VCaP (cell line): Measurements from ENCODE around the gene SRCIN1.

Experiments
- H3K27ac ChIP-seq: fragments of 450-650 bp; 2 replicates; pipeline ENCODE4 v1.5.1; 2017
- CTCF ChIP-seq: fragments of 450-650 bp; conservative IDR thresholded peaks from 2 replicates; pipeline ENCODE4 v1.5.1; 2017; ENCODE audit warnings: mild to moderate bottlenecking, moderate library complexity

SRCIN1 gene

GRCh38 chr17:38596651-38597050 is 9.1 kb downstream of the SRCIN1 start:
- no peak overlapping the region for H3K27ac ChIP-seq
- no peak for TF ChIP-seq CTCF

DNA sequence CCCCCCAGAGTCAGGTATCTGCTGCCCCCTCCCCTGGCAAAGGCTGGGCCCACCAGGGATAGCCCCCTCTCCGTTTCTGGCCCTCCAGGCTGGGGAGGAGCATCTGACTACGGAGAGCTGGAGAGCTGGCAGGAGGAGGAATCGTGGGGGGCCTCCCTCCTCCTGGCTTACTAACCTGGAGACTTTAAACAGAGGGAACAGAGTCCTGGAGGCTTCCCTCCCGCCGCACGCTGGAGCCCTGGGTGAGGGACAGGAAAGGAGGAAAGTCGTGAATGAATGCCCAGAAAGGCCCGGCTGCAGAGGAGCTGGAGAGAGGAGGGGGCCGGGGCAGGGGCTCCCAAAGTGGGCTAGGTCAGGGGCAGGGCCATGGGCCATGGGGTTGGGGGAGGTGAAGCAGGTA is 9.9 kb downstream of the SRCIN1 start:
- TF ChIP-seq CTCF: no peak
- H3K27ac ChIP-seq: no peak overlapping the region

DNA sequence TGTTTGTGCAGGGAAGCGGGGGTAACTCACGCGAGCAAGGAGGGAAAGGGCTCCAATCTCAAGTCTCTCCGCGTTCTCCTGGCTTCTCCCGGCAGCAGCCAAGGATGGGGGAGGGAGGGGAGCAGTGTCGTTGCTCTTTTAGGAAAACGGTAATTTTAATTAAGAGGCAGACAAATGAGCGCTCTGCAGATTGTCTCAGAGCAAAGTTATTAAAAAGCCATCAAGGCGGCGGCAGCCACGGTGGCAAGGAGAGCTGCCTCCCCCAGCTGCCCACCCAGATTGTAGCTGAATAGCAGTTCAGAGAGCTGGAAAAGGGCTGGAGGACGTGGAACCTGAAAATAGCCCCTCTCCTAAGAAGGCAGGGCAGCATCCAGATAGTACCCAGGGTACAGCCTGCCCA is 11.6 kb downstream of the SRCIN1 start:
- no peak for TF ChIP-seq CTCF
- no peak overlapping the region for H3K27ac ChIP-seq

DNA sequence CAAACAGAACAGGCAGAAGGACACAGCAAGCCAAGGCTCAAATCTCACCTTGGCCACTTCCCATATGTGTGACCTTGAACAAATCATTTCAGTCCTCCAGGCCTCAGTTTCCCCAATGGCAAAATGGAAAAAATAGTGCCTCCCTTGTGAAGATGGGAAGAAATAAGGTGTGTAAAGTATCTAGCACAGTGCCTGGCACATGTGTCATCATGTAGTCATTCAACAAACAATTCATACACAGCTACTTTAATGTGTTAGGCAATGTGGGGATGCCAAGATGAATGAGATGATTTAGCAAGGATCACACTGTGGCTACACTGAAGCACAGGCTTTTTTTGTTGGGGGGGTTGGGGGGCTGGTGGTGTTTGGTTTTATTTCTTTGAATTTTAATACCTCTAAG is 13.3 kb downstream of the SRCIN1 start:
- no peak overlapping the region; the same call in 1 of the 2 replicates for H3K27ac ChIP-seq
- TF ChIP-seq CTCF: no peak

GRCh38 chr17:38591759-38592241 is 14.0 kb downstream of the SRCIN1 start:
- H3K27ac ChIP-seq: peak overlapping the region; percentile 31
- no peak for TF ChIP-seq CTCF

DNA sequence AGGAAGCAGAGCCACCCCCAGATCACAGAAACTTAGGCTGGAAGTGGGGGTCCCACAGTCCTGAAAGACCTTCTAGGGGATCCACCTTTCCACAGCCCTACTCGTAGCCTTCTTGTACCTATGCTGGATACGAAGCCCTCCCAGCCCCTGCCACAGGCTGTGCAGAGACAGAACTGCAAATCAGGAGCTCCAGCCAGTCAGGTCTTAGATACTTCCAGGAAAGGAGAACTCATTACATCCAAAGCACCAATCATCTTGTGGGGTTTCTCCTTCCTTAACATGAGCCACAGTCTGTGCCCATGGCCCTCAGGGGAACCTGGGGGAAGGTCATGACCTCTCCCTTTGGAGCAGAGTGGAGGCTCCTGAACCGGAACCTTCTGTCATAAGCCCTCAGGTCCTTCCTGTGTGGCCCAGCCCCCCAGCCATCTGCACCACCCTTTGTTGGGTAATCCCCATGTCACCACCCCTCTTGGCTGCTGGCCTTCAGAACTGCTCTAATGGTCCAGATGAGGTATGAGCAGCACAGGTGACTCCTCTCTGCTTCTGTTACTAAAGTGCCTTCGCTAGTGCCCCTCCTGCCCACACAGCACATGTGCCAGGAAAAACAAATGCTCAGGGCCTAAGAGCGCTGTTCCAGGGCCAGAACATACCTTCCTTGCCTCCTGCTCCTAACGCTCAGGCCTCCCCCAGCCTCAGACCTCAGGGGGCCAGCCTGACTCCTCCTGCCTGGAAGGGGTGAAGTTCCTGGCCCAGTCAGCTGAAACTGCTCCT is 14.6 kb downstream of the SRCIN1 start:
- TF ChIP-seq CTCF: no peak
- peak overlapping the region; percentile 31 for H3K27ac ChIP-seq

- no peak overlapping the region for H3K27ac ChIP-seq
- TF ChIP-seq CTCF: no peak
These were observed 16.2 kb downstream of the SRCIN1 start for GRCh38 chr17:38589462-38590114.
